ENCODE data around the gene PSTPIP1. TPM values are rescaled to one million over a fixed set of nuclear protein-coding genes. Genes with fewer than 3 reads are reported as not detected.

PSTPIP1 gene
- total RNA-seq, 1 donor from 2014 or later: 12.8 TPM

GRCh38 chr15:77068633-77069032 is 73.7 kb downstream of the PSTPIP1 start:
- no peak for DNase-seq (ENCODE audit: low spot score)

GRCh38 chr15:77069521-77070121 is 74.7 kb downstream of the PSTPIP1 start:
- DNase-seq (ENCODE audit: low spot score): no peak

- DNase-seq (ENCODE audit: low spot score): no peak
Measured at GRCh38 chr15:77070180-77070494, 75.2 kb downstream of the PSTPIP1 start.

DNA sequence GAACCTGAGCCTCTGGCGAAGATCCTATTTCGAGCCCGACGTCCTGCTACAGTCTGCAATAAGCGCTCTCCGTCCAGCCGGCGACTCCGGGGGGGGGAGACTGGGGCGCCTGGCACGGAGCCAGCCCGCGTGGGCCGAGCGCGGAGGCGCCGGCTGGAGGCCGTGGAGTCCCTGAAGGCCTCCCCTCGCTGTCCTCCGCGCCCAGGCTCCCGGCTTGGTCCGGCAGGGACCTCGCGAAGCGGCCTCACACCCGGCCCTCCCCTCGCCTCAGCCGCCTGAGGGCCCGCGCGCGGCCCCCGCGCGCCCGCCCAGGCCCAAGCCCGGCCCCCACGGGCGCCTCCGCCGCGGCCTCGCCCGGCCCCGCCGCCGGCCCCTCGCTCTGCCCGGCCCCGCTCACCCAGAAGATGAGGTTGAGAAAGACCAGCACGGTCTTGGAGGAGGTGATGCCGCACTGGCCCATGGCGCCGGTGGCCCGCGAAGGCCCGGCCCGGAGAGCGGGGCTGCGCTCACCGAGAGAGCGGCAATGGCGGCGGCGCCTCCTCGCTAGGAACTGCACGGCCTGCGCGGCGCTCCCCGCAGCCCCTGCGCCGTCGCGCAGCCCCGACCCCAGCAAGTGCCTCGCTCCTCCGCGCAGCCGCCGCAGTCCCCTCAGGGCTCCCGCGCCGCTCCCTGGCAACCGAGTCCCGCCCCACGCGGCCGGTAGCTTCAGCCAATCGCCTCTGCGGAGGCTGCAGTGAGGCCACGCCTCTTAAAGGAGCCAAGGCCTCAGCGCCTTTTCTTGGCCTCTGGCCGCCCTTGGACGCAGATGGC is 75.8 kb downstream of the PSTPIP1 start, which contains the start of gene TSPAN3:
TSPAN3 (minus strand) TSS at position 615 of the 810 bp plus-strand sequence; CDS start at position 460, 155 bp downstream.
- peak; percentile 97 for DNase-seq (ENCODE audit: low spot score)

- no peak for DNase-seq (ENCODE audit: low spot score)
Measured at GRCh38 chr15:77071305-77072223, 76.6 kb downstream of the PSTPIP1 start.

- no peak for DNase-seq (ENCODE audit: low spot score)
Measured at GRCh38 chr15:77074350-77074749, 79.4 kb downstream of the PSTPIP1 start.

DNA sequence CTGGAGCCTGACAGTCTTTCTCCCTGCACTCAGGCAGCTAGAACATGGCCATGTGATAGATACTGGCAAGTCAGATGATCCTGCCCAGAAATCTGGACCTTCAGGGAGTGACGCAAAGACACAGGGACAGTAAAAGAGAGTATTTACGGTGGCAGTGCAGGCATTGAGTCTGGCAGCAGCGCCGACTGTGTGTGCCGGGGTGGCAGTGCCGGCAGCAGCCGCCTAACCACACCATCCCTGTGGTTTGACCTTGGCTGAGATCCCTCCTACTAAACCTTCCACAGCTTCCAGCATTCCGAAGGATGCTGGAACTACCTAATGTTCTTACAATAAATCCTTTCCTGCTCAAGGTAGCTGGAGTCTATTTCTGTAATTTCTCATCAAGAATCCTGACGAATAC is 80.6 kb downstream of the PSTPIP1 start:
- no peak for DNase-seq (ENCODE audit: low spot score)

GRCh38 chr15:77076323-77076915 is 81.5 kb downstream of the PSTPIP1 start:
- no peak for DNase-seq (ENCODE audit: low spot score)

DNA sequence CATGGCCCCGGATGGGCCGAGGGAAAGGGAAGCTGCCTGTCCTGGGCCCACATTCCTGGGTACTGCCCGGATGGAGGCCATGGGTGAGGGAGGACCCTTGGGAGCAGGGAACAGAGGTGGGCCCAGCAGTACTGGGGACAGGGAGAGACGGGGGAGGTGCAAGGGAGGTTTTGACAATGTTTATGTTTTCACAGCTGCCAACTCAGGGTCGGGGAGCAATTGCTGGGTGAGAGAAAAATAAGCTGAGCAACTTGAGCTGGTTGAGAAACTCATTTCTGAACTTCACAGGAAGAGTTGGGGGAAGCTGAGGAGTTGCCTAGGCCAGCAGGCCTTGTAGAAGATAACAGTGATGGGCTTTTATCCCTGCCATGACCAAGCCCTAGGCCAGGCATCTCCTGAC is 87.0 kb downstream of the PSTPIP1 start:
- no peak for DNase-seq (ENCODE audit: low spot score)

DNA sequence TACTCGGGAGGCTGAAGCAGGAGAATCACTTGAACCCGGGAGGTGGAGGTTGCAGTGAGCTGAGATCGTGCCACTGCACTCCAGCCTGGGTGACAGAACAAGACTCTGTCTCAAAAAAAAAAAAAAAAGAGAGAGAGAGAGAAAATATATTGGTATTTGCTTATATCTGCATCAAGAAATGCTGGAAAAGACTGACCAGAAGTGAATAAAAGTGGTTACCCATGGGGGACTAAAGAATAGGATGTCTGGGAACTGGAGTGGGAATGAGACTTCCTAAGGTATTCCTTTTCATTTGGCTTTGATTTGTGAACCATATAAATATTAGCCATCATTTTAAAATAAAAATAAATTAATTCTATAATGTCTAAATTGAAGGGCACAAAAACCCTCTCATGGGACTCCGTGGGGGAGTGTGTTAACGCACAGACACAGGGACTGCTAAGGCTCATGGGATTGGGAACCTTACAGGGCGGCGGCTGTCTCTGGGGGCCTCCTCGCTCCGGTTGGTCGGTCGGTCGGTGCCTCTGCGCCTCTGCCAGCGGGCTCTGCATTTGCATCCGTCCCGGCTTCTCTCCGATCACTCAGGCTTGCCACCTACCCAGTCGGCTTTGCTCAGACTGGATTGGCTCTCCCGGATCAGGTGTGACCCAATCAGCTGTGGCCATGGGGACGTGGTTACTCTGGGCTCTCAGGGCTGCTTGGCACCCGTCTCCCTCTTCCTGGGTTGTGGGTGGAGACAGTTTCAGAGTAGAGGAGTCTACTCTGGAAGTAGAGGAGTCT is 88.6 kb downstream of the PSTPIP1 start:
- peak; percentile 95 for DNase-seq (ENCODE audit: low spot score)

DNA sequence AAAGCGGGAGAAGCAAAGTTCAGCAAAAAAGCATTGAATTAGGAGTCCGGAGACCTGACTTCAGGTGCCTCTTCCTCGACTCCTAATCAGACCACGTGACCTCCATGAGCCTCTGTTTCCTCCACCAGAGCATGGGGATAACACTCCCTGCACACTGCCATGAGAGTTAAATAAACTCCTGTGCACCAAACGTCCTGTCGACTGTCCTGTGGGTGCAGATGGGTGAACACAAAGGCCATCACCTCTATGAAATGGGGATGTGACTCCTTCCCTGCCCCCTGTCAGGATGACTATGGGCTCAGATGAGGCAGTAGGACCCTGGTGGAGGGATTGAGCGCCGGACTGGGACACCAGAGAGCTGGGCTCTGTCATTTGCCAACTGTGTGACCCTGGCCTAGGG is 89.5 kb downstream of the PSTPIP1 start:
- DNase-seq (ENCODE audit: low spot score): no peak

DNA sequence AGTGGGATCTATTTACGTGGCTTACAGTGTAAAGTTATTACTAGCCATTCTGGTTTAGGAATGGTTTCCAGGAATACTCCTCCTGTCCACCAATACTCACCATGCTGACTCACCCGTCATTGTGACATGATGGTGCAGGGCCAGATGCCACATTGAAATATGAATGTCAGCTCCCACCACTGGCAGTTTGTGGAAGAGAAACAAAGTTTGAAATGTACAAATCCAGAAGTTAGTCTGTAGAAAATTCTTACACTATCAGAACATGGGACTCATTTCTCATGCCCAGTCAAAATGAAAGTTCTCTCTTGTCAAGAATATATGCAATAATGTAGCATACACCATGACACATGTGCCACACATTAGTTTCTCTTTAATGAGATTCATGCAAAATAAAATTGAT is 90.4 kb downstream of the PSTPIP1 start:
- DNase-seq (ENCODE audit: low spot score): no peak

Other genes starting within 250 kb of the PSTPIP1 start
- 22.4 TPM for gene SCAPER, start 89.8 kb upstream of the PSTPIP1 start, total RNA-seq (ENCODE audit: insufficient read depth, low replicate concordance)
- gene RCN2, start 63.4 kb upstream of the PSTPIP1 start, total RNA-seq (ENCODE audit: insufficient read depth, low replicate concordance): 62.6 TPM
- gene TSPAN3, start 76.0 kb downstream of the PSTPIP1 start, total RNA-seq (ENCODE audit: insufficient read depth, low replicate concordance): 143 TPM

All from umbilical cord (tissue), 2 donors.